Activated naive CD8-positive, alpha-beta T cell treated with anti-CD3 and anti-CD28 coated beads, Interleukin-2, amount 10 ng/mL, durations not matched to agents 7 days and 5 days (primary cell): ENCODE results near the gene SMARCAL1. TPM values are rescaled to one million over a fixed set of nuclear protein-coding genes. Genes with fewer than 3 reads are reported as not detected.
"Not testable (repeated sequence)": the region's sequence is repeated elsewhere in the genome, so short reads cannot be mapped to it uniquely, and the experiment has no call there.

Experiments used
- ATAC-seq: fragments of 150-1000 bp; cut with Tn5 transposase; one replicate; pipeline ENCODE4 v1.10.0; 2021; ENCODE audit warnings: low read depth, moderate library complexity
- POLR2A ChIA-PET: fragments of 350-600 bp; sonication (Branson Sonifier 250); formaldehyde crosslinking; loops from one replicate; lab custom pipeline; 2021; ENCODE audit warnings: antibody characterized with exemption; lab: Charles Lee
- DNase-seq: peaks from one replicate; pipeline ENCODE4 v3.0.0; 2021
- H3K27ac Mint-ChIP-seq: one replicate; pipeline ENCODE4 v1.8.0; 2022; ENCODE audit warnings: mild to moderate bottlenecking, mixed read lengths
- H3K27me3 Mint-ChIP-seq: one replicate; pipeline ENCODE4 v1.8.0; 2022; ENCODE audit warnings: mild to moderate bottlenecking, moderate library complexity, mixed read lengths
- H3K36me3 Mint-ChIP-seq: one replicate; pipeline ENCODE4 v1.8.0; 2021; ENCODE audit warnings: mild to moderate bottlenecking, mixed read lengths
- H3K4me1 Mint-ChIP-seq: one replicate; pipeline ENCODE4 v1.8.0; 2021; ENCODE audit warnings: mixed read lengths
- H3K4me3 Mint-ChIP-seq: one replicate; pipeline ENCODE4 v1.8.0; 2022; ENCODE audit warnings: mild to moderate bottlenecking, moderate library complexity, mixed read lengths
- H3K9me3 Mint-ChIP-seq: one replicate; pipeline ENCODE4 v1.8.0; 2021; ENCODE audit warnings: mixed read lengths
- total RNA-seq, 2 experiments: library from RNA; stranded (reverse); gene quantifications; one replicate each; pipeline ENCODE4 v1.2.3, GENCODE V29; 2021

Gene SMARCAL1
- total RNA-seq, 2 experiments from 2014 or later = 24.5 to 25.7 TPM

DNA sequence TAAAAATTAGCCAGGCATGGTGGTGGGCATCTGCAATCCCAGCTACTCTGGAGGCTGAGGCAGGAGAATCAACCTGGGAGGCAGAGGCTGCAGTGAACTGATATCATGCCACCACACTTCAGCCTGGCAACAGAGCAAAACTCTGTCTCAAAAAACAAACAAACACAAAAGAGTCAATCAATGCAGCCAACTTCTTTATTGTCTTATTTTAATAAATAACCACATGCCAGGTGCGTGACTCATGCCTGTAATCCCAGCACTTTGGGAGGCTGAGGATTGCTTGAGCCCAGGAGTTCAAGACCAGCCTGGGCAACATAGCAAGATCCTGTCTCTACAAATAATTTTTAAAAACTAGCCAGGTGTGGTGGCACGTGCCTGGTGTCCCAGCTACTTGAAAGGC lies 27.9 kb upstream of the SMARCAL1 start:
- H3K27me3 Mint-ChIP-seq, POLR2A ChIA-PET: not testable (repeated sequence)

DNA sequence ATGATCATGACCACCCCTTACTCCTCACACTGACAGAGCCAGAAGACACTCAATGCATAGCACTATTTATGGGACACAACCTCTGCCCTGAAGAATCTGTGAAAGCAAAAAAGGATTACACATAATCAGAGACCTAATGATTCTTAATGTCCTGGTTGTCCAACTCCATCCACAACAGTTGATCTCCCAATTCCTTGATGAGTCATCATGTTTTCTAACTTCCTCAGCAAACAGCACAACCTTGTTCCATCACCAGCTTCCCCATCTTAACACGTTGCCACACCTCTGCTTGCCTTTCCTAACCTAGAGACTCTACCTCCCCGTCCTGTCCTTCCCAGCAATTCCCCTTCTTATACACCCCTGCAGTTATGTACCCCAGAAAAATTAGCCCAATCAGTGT lies 26.8 kb upstream of the SMARCAL1 start:
- POLR2A ChIA-PET = no interaction called here
- H3K27ac Mint-ChIP-seq = no peak overlapping the region

More for the DNA sequence above, 27.9 kb upstream of the SMARCAL1 start:
- H3K9me3 Mint-ChIP-seq, DNase-seq, H3K36me3 Mint-ChIP-seq, H3K4me3 Mint-ChIP-seq, H3K27ac Mint-ChIP-seq, ATAC-seq: not testable (repeated sequence)
- peaks cover 12% of the 10 kb centered on the region for H3K4me1 Mint-ChIP-seq

DNA sequence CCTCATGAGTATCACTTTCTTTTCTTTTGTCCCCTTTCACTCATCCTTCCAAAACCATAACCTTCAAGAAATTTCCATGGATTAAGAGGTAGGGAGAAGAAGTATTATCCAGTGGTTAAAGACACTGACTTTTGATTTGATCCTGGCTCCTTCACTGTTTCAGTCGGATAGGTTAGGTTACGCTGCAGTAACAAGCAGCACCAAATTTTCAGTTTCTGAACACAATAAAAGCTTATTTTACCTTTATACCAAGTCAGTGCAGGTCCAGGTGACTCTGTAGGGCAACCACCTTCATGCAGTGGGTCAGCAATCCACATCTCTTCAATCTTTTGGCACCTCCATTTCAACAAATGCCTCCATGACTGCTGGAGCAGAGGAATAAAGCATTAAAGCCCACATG lies 25.0 kb upstream of the SMARCAL1 start:
- Mint-ChIP-seq H3K27ac (no peak overlapping the region), H3K4me1 (peaks cover 17% of the 10 kb centered on the region), H3K27me3 (peaks cover 5% of the 10 kb centered on the region), H3K36me3 (no peaks in the 10 kb centered on the region), H3K4me3 (no peak overlapping the region), H3K9me3 (peaks cover 5% of the 10 kb centered on the region)
- ATAC-seq (no peak), DNase-seq (no peak)
- POLR2A ChIA-PET = no interaction called here

More for the DNA sequence above, 26.8 kb upstream of the SMARCAL1 start:
- Mint-ChIP-seq H3K4me3 (no peak overlapping the region), H3K36me3 (no peaks in the 10 kb centered on the region), H3K4me1 (peaks cover 17% of the 10 kb centered on the region), H3K27me3 (peaks cover 5% of the 10 kb centered on the region), H3K9me3 (peaks cover 5% of the 10 kb centered on the region)
- no peak for DNase-seq
- ATAC-seq = no peak

DNA sequence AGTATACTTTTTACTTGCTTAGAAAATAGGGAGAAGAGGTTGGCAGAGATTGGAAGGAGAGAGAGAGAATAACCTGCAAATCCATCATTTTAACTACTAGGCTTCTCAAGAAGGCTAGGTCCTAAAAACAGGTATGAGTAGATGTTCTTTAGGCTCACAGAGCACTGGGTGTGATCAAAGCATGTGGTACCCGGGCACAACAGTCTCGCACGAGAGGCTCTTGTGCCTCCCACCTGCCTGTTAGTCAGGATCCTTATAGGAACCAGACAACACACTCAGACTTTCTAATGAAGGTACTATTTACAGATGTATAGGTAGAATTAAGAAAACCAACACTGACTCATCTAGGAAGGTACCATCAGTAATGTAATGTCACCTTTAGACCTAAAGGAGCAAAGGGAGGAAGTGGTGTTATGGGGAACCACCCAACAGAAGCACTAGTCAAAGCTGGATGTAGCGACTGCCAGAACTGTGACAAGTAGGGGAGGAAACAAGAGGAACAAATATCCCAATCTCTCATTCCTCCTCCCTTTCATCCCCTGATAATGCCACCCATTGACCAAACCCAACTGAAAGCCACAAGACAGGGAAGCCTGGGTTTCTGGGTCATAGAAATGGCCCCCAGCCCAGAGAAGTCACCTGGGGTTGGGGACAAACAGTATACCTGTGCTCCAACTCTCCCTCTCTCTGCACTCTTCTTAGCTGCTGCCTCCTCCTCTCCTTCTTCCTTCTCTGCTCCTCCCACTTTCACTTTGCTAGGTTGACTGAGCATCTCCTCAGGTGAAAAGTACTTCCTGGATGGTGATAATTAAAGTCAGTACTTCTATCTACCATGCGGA lies 24.0 kb upstream of the SMARCAL1 start:
- peaks cover 5% of the 10 kb centered on the region for H3K27me3 Mint-ChIP-seq
- peak overlapping the region; percentile 46 for H3K4me3 Mint-ChIP-seq
- peak; percentile 99 for ATAC-seq
- H3K36me3 Mint-ChIP-seq = no peaks in the 10 kb centered on the region
- H3K9me3 Mint-ChIP-seq = peaks cover 5% of the 10 kb centered on the region
- DNase-seq = no peak
- peaks cover 17% of the 10 kb centered on the region for H3K4me1 Mint-ChIP-seq
- POLR2A ChIA-PET = interaction anchor here (0.8 kb wide), 1 partner anchor 36 kb away, joined by 3 read pairs; no protein-coding TSS in a partner anchor
- peak overlapping the region; percentile 54 for H3K27ac Mint-ChIP-seq

DNA sequence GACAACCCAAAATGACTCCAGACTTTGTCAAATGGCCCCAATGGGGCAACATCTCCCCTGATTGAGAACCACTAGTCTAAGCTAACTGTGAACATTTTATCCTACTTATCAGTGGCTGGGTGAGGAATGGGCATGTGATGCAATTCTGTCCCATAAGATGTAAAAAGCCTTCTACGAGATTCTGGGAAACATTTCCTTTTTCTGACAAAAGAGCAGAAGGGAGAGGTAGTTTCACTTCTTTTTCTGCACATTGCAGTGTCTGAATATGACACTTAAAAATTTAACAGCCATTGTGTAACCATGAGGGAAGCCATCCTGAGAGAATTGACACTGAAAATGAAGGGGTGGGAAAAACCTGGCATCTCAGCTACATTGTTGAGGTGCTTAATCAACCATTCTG lies 22.7 kb upstream of the SMARCAL1 start:
- Mint-ChIP-seq H3K9me3 (peaks cover 2% of the 10 kb centered on the region), H3K27me3 (no peaks in the 10 kb centered on the region), H3K27ac (no peak overlapping the region), H3K4me1 (peaks cover 17% of the 10 kb centered on the region), H3K36me3 (no peaks in the 10 kb centered on the region), H3K4me3 (no peak overlapping the region)
- ATAC-seq (no peak), DNase-seq (no peak)
- POLR2A ChIA-PET = no interaction called here

DNA sequence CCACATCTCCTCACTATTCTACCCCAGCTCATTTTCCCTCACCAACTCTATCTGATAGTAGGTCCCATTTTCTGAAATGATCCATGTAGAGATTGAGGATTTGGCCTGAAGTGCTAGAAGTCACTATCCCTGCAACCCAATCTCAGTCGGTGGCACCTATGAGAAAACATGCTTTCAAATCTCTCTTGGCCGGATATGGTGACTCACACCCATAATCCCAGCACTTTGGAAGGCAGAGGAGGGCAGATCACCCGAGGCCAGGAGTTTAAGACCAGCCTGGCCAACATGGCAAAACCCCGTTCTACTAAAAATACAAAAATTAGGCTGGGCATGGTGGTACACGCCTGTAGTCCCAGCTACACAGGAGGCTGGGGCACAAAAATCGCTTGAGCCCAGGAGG lies 20.9 kb upstream of the SMARCAL1 start:
- POLR2A ChIA-PET = no interaction called here
- Mint-ChIP-seq H3K36me3 (no peaks in the 10 kb centered on the region), H3K27ac (no peak overlapping the region)

DNA sequence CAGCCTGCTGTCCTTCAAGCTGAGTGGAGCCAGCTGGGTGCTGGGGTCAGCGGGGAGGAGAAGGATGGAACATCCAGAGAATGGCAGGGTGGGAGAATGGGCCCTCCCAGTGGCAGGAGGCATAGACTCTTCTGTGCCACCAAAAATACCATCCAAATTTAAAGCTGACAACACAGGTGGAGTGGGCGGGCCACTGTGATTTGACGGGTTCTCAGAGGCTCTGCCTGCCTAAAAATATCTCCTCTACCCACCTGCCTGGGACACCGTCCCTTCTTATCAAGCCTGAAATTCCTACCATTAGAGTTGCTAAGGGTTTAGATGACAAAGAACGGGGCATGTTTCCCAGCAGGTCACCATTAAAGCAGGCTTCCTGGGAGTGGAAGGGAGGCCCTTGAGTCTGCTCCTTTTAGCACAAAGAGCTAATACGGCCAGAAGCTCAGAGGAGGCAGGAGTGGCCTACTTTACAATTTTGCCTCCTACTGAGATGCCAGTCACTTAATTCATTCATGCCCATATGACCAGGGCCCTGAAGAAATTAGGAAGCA lies 20.2 kb upstream of the SMARCAL1 start:
- Mint-ChIP-seq H3K27ac (no peak overlapping the region), H3K36me3 (no peaks in the 10 kb centered on the region), H3K27me3 (peaks cover 2% of the 10 kb centered on the region), H3K4me3 (no peak overlapping the region), H3K9me3 (no peaks in the 10 kb centered on the region), H3K4me1 (peaks cover 22% of the 10 kb centered on the region)
- POLR2A ChIA-PET = no interaction called here
- ATAC-seq (no peak), DNase-seq (no peak)

More for the DNA sequence above, 20.9 kb upstream of the SMARCAL1 start:
- H3K27me3 Mint-ChIP-seq = peaks cover 2% of the 10 kb centered on the region
- peaks cover 2% of the 10 kb centered on the region for H3K9me3 Mint-ChIP-seq
- ATAC-seq = no peak
- H3K4me1 Mint-ChIP-seq = peaks cover 22% of the 10 kb centered on the region
- DNase-seq = no peak
- H3K4me3 Mint-ChIP-seq = no peak overlapping the region

DNA sequence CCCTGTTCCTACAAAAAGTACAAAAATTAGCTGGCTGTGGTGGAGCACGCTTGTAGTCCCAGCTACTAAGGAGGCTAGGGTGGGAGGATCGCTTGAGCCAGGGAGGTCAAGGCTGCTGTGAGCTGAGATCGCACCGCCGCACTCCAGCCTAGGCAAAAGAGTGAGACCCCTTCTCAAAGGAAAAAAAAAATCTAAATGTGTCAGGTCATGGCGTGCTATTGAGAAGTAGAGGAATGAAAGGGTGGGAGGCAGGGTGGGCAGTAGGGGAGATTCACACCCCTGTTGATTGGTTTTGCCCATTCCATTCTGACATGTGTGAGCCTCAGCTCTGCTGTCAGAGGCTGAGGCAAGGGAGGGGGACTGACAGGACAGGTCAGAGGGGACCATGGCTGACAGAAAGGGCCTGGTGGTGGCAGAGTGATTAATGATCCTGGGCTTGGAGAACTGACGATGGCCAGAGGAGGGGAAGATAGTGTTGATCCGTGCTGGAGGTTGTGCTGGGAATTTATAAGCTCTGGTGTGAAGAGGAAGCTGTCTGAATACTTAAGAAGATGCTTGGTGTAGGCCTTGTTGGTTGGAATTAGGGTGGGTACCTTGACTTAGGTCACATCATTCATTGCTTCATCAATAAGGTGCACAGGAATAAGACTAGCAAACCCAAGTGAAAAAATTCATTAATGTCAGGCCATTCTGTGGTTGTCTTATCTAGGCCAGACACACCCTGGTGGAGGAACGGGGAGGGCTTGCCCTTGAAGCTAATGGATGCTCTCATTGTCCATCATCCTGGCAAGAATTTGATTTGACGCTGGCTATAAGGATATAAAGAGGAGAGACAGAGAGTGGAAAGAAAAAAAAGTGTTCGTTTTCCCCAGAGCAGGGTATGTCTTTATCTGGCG lies 19.1 kb upstream of the SMARCAL1 start:
- POLR2A ChIA-PET = no interaction called here
- no peaks in the 10 kb centered on the region for H3K9me3 Mint-ChIP-seq

DNA sequence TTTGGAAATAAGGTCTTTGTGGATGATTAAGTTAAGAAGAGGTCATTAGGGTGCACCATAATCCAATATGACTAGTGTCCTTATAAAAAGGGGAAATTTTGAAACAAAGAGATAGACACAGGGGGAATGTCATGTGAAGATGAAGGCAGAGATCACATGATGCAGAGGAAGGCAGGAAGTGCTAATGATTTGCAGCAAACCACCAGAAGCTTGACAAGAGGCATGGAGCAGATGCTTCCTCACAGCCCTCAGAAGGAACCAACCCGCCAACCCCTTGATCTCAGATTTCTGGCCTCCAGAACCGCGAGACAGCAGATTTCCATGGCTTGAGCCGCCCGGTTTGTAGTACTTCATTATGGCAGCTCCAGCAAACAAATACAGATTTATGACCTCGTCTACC lies 17.4 kb upstream of the SMARCAL1 start:
- H3K9me3 Mint-ChIP-seq = no peaks in the 10 kb centered on the region
- no peak for DNase-seq
- peaks cover 5% of the 10 kb centered on the region for H3K4me1 Mint-ChIP-seq
- POLR2A ChIA-PET = no interaction called here
- no peaks in the 10 kb centered on the region for H3K36me3 Mint-ChIP-seq
- peaks cover 5% of the 10 kb centered on the region for H3K27me3 Mint-ChIP-seq
- no peak for ATAC-seq
- no peak overlapping the region for H3K27ac Mint-ChIP-seq
- H3K4me3 Mint-ChIP-seq = no peak overlapping the region

More for the DNA sequence above, 19.1 kb upstream of the SMARCAL1 start:
- ATAC-seq (no peak), DNase-seq (no peak)
- Mint-ChIP-seq H3K36me3 (no peaks in the 10 kb centered on the region), H3K4me1 (peaks cover 17% of the 10 kb centered on the region), H3K27me3 (peaks cover 2% of the 10 kb centered on the region), H3K27ac (no peak overlapping the region), H3K4me3 (no peak overlapping the region)

DNA sequence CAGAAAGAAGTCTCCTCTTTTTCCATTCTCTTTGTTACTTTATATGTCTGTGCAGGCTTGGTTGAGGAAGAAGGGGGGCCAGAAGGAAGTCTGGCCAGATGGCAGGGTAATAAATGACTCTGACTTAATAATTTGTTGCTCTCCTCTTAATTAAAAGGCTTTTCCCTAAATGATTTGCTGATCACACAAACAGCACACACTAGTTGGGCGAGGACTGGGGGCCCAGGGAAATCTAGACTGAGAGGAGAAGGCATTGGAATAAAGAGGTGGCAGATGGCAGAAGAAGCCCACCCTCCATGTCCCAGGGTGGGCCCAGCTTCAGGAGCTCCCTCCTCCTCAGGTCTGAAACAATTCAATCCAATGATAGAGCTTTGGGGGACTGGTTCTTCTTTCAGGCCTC lies 12.7 kb upstream of the SMARCAL1 start:
- Mint-ChIP-seq H3K9me3 (no peaks in the 10 kb centered on the region), H3K4me3 (no peak overlapping the region), H3K27me3 (peaks cover 5% of the 10 kb centered on the region), H3K4me1 (peaks cover 5% of the 10 kb centered on the region), H3K36me3 (no peaks in the 10 kb centered on the region), H3K27ac (no peak overlapping the region)
- no peak for DNase-seq
- POLR2A ChIA-PET = no interaction called here
- no peak for ATAC-seq

DNA sequence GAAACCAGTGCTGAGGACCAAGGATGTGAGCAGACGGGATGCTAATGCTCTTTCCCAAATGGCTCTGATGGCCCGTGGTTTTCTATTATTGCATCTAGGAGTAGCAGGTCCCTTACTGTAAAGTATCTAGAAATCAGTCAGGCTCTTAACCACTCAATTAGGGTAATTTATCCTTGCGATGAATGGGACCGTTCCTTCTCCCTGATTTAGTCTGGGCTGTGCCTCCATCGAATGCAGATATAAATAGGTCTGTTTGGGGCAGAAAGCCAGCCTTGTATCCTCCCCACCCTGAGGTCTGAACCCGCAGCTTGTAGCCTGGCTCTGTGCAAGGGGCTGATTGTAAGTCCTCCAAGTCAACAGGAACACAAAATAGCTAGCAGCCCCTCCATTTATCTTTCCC lies 9.5 kb upstream of the SMARCAL1 start:
- H3K9me3 Mint-ChIP-seq = no peaks in the 10 kb centered on the region
- POLR2A ChIA-PET = no interaction called here
- no peaks in the 10 kb centered on the region for H3K36me3 Mint-ChIP-seq
- no peak for DNase-seq
- H3K4me1 Mint-ChIP-seq = no peaks in the 10 kb centered on the region
- no peak overlapping the region for H3K4me3 Mint-ChIP-seq
- no peak overlapping the region for H3K27ac Mint-ChIP-seq
- ATAC-seq = no peak
- peaks cover 13% of the 10 kb centered on the region for H3K27me3 Mint-ChIP-seq

DNA sequence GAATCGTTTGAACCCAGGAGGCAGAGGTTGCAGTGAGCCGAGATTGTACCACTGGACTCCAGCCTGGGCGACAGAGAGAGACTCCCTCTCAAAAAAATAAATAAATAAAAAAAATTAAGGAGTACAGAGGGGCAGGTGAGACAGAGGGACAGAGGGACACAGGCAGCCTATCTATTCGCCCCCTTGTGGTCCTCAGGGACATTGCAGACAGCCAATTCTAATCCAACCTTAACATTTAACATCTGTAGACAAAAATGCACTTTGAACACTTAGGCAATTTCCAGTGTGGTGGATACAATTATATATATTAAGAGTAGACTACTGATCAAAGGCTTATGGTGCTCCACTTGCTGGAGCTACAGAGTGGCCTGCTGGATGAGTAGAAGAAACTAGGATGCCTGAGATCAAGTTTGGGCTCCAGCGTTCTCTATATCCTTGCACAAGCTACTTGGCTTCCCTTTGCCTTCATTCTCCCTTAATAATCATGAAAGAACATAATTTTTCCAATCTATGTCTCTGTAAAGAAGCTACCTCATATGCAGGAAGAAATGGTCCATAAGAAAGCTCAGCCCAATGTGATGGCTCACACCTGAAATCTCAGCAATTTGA lies 8.2 kb upstream of the SMARCAL1 start:
- Mint-ChIP-seq H3K27ac (no peak overlapping the region), H3K4me1 (no peaks in the 10 kb centered on the region)

DNA sequence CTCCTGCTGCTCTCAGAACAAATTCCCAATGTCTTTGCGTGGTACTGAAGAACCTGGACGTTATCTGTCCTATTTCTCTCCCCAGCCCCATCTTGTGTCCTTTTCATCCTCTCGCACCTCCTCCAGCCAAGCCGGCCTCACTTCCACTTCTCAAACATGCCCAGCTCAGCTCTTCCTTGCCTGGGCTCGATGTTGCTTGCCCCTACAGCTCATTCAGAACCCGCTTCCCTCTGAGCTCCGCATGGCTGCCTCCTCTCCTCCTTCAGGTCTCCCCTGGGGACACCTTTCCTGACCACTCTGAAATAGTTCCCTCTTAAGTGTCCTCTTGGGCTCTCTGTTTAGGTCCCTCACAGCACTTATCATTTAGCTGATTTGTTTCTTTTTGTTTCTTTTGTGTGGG lies 6.7 kb upstream of the SMARCAL1 start:
- Mint-ChIP-seq H3K4me3 (no peak overlapping the region), H3K4me1 (no peaks in the 10 kb centered on the region), H3K27ac (no peak overlapping the region), H3K36me3 (no peaks in the 10 kb centered on the region), H3K9me3 (no peaks in the 10 kb centered on the region), H3K27me3 (peaks cover 13% of the 10 kb centered on the region)
- DNase-seq (no peak), ATAC-seq (no peak)
- POLR2A ChIA-PET = no interaction called here

More for the DNA sequence above, 8.2 kb upstream of the SMARCAL1 start:
- Mint-ChIP-seq H3K4me3 (no peak overlapping the region), H3K27me3 (peaks cover 15% of the 10 kb centered on the region), H3K36me3 (no peaks in the 10 kb centered on the region), H3K9me3 (no peaks in the 10 kb centered on the region)
- DNase-seq (peak; percentile 36), ATAC-seq (peak; percentile 61)
- POLR2A ChIA-PET = no interaction called here
